Activated CD8-positive, alpha-beta memory T cell treated with anti-CD3 and anti-CD28 coated beads, Interleukin-2, amount 10 ng/mL, durations not matched to agents 7 days and 5 days (primary cell): ENCODE data around the gene WDR73. TPM values are rescaled to one million over a fixed set of nuclear protein-coding genes. Genes with fewer than 3 reads are reported as not detected.

Experiments used
- ATAC-seq: fragments of 150-1000 bp; cut with Tn5 transposase; one replicate; pipeline ENCODE4 v1.10.0; 2021; ENCODE audit warnings: moderate library complexity
- CTCF ChIA-PET: fragments of 350-600 bp; sonication (Branson Sonifier 250); formaldehyde crosslinking; loops from one replicate; lab custom pipeline; 2021; ENCODE audit warnings: antibody characterized with exemption; lab: Charles Lee
- DNase-seq: peaks from one replicate; pipeline ENCODE4 v3.0.0-alpha.2; 2020
- H3K27ac Mint-ChIP-seq: one replicate; pipeline ENCODE4 v1.8.0; 2021; ENCODE audit warnings: mild to moderate bottlenecking, mixed read lengths
- H3K27me3 Mint-ChIP-seq: one replicate; pipeline ENCODE4 v1.8.0; 2021; ENCODE audit warnings: mixed read lengths
- H3K36me3 Mint-ChIP-seq: one replicate; pipeline ENCODE4 v1.8.0; 2021; ENCODE audit warnings: mild to moderate bottlenecking, mixed read lengths
- H3K4me1 Mint-ChIP-seq: one replicate; pipeline ENCODE4 v1.8.0; 2021; ENCODE audit warnings: mixed read lengths
- H3K4me3 Mint-ChIP-seq: one replicate; pipeline ENCODE4 v1.8.0; 2021; ENCODE audit warnings: mild to moderate bottlenecking, moderate library complexity, mixed read lengths
- H3K9me3 Mint-ChIP-seq: one replicate; pipeline ENCODE4 v1.8.0; 2022; ENCODE audit warnings: low read depth, mixed read lengths
- total RNA-seq, 2 experiments: library from RNA; stranded (reverse); gene quantifications; one replicate each; pipeline ENCODE4 v1.2.3, GENCODE V29; 2021

The WDR73 gene
- total RNA-seq, 2 experiments from 2014 or later = 18.4 to 19.9 TPM

GRCh38 chr15:84590406-84590805 is 63.7 kb downstream of the WDR73 start:
- no peak for DNase-seq
- Mint-ChIP-seq H3K4me1 (peaks cover 8% of the 10 kb centered on the region), H3K9me3 (no peaks in the 10 kb centered on the region), H3K4me3 (no peak overlapping the region), H3K27me3 (peaks cover 13% of the 10 kb centered on the region), H3K27ac (no peak overlapping the region), H3K36me3 (no peaks in the 10 kb centered on the region)
- no peak for ATAC-seq
- CTCF ChIA-PET = interaction anchor here (0.8 to 4.4 kb wide), 6 partner anchors 11 to 288 kb away, joined by 3 to 25 read pairs (median 10); partner anchors contain the start of genes WDR73 and ZSCAN2

Other genes with a start within 250 kb of the WDR73 start
- 10 to 100 TPM in 1 of 2 experiments, 1 to 10 TPM in 1; 8.6 to 12.9 TPM for gene ZSCAN2, start 53.3 kb downstream of the WDR73 start, total RNA-seq
- gene NMB, start 3.9 kb upstream of the WDR73 start, total RNA-seq = 1 to 10 TPM; 1.5 to 1.8 TPM
- 100 to 1,000 TPM in 1 of 2 experiments, 10 to 100 TPM in 1; 96.6 to 122 TPM for gene SEC11A, start 61.9 kb upstream of the WDR73 start, total RNA-seq
- 10 to 100 TPM; 32.9 to 39.7 TPM for gene ZNF592, start 94.3 kb upstream of the WDR73 start, total RNA-seq
- gene ALPK3, start 163.1 kb upstream of the WDR73 start, total RNA-seq = under 1 TPM; 0.23 to 0.35 TPM
- not detected for gene SLC28A1, start 230.4 kb upstream of the WDR73 start, total RNA-seq